ENCODE results near the gene ABT1.

DNA sequence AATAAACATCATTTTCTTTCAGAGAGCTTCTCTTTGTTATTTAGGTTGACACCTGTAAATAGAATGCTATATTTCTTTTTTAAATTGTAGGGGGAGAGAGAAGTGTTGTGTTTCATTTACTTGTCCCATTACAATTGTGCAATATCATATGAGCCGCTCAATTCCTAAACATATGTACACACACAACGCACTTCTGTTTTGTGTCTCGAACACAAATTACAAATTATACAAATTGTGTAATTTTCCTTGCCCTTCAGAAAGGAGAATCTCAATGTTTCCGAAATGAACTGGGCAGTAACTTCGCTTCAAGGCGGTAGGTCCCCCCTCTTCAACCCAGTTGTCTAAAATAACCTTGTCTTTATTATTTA, 2.6 kb upstream of the ABT1 start:
- no peak for TF ChIP-seq EZH2phosphoT487 (IDR thresholded peaks at IDR 0.05; ENCODE audit: insufficient read depth, low read depth)
- no peak for TF ChIP-seq EZH2 (IDR thresholded peaks at IDR 0.05; ENCODE audit: insufficient read depth, poor library complexity, severe bottlenecking)

Measured in GM23248 (cell line).